RWPE2 (cell line): Measurements from ENCODE around the gene GOSR2.

Experiments used
- ATAC-seq: fragments of 200-7000 bp; cut with Tn5 transposase; 3 replicates; pipeline ENCODE4 v1.9.1; 2021; ENCODE audit warnings: low read depth
- DNase-seq: peaks from one replicate; pipeline ENCODE4 v3.0.0-alpha.2; 2020; ENCODE audit warnings: low spot score
- H3K27ac ChIP-seq: fragments of 450-650 bp; 2 replicates; pipeline ENCODE4 v1.5.1; 2017; ENCODE audit warnings: mild to moderate bottlenecking; ENCODE audit not compliant: poor library complexity, severe bottlenecking
- H3K27me3 ChIP-seq: fragments of 250-450 bp; sonication (Bioruptor Pico); 2 replicates; pipeline ENCODE4 v1.5.1; 2021; ENCODE audit warnings: mild to moderate bottlenecking, moderate library complexity; ENCODE audit not compliant: insufficient read depth, poor library complexity, severe bottlenecking
- H3K36me3 ChIP-seq: fragments of 250-450 bp; sonication (Bioruptor Pico); 2 replicates; pipeline ENCODE4 v1.5.1; 2020; ENCODE audit warnings: low read depth, mild to moderate bottlenecking, moderate library complexity
- H3K4me1 ChIP-seq: fragments of 250-450 bp; sonication (Bioruptor Pico); 2 replicates; pipeline ENCODE4 v1.5.1; 2021; ENCODE audit warnings: mild to moderate bottlenecking, moderate library complexity; ENCODE audit not compliant: insufficient read depth, poor library complexity, severe bottlenecking
- H3K4me3 ChIP-seq: fragments of 250-450 bp; sonication (Bioruptor Pico); 2 replicates; pipeline ENCODE4 v1.5.1; 2021; ENCODE audit warnings: mild to moderate bottlenecking, moderate library complexity; ENCODE audit not compliant: severe bottlenecking
- H3K9me3 ChIP-seq: fragments of 250-450 bp; sonication (Bioruptor Pico); 2 replicates; pipeline ENCODE4 v1.5.1; 2021; ENCODE audit warnings: mild to moderate bottlenecking, moderate library complexity; ENCODE audit not compliant: severe bottlenecking
- CTCF ChIP-seq: fragments of 450-650 bp; IDR thresholded peaks from one replicate; pipeline ENCODE4 v1.5.1; 2017; ENCODE audit warnings: mild to moderate bottlenecking, moderate library complexity; ENCODE audit not compliant: poor library complexity, severe bottlenecking

The GOSR2 gene

GRCh38 chr17:46876353-46876887 lies 46.5 kb upstream of the GOSR2 start:
- no peaks in the 10 kb centered on the region for H3K9me3 ChIP-seq
- no peaks in the 10 kb centered on the region for H3K36me3 ChIP-seq
- ATAC-seq (peak; percentile 91), DNase-seq (no peak)
- H3K27ac ChIP-seq: no peak overlapping the region
- no peaks in the 10 kb centered on the region for H3K27me3 ChIP-seq
- TF ChIP-seq CTCF: peak; percentile 55
- H3K4me3 ChIP-seq: no peak overlapping the region
- no peaks in the 10 kb centered on the region for H3K4me1 ChIP-seq

- Histone ChIP-seq H3K4me1 (no peaks in the 10 kb centered on the region), H3K4me3 (no peak overlapping the region), H3K9me3 (no peaks in the 10 kb centered on the region), H3K27me3 (no peaks in the 10 kb centered on the region), H3K27ac (no peak overlapping the region), H3K36me3 (no peaks in the 10 kb centered on the region)
- DNase-seq (no peak), ATAC-seq (no peak)
- no peak for TF ChIP-seq CTCF
These were observed 46.0 kb upstream of the GOSR2 start for GRCh38 chr17:46876926-46877325.

GRCh38 chr17:46877466-46877865 lies 45.5 kb upstream of the GOSR2 start:
- Histone ChIP-seq H3K4me3 (no peak overlapping the region), H3K36me3 (no peaks in the 10 kb centered on the region), H3K27me3 (no peaks in the 10 kb centered on the region), H3K4me1 (no peaks in the 10 kb centered on the region), H3K9me3 (no peaks in the 10 kb centered on the region), H3K27ac (no peak overlapping the region)
- no peak for DNase-seq
- no peak for TF ChIP-seq CTCF
- ATAC-seq: no peak

GRCh38 chr17:46878055-46878454 lies 44.9 kb upstream of the GOSR2 start:
- Histone ChIP-seq H3K27me3 (no peaks in the 10 kb centered on the region), H3K36me3 (no peaks in the 10 kb centered on the region), H3K4me3 (no peak overlapping the region), H3K27ac (no peak overlapping the region), H3K4me1 (no peaks in the 10 kb centered on the region), H3K9me3 (no peaks in the 10 kb centered on the region)
- no peak for TF ChIP-seq CTCF
- DNase-seq: no peak
- ATAC-seq: no peak

GRCh38 chr17:46879101-46879500 lies 43.9 kb upstream of the GOSR2 start:
- Histone ChIP-seq H3K27me3 (no peaks in the 10 kb centered on the region), H3K4me1 (no peaks in the 10 kb centered on the region), H3K4me3 (no peak overlapping the region), H3K27ac (no peak overlapping the region), H3K36me3 (no peaks in the 10 kb centered on the region), H3K9me3 (no peaks in the 10 kb centered on the region)
- TF ChIP-seq CTCF: no peak
- ATAC-seq (no peak), DNase-seq (no peak)
